22Rv1 (cell line): ENCODE measurements around the gene AP5M1.

Source experiments
- H3K27ac ChIP-seq: fragments of 450-650 bp; 2 replicates; pipeline ENCODE4 v1.5.1; 2017
- ZFX ChIP-seq: fragments of 450-650 bp; IDR thresholded peaks from 2 replicates; pipeline ENCODE4 v1.6.1; 2017; ENCODE audit warnings: antibody characterized with exemption, borderline replicate concordance
- TF ChIP-seq, protein P1 (sequence below): fragments of 450-650 bp; IDR thresholded peaks from 2 replicates; pipeline ENCODE4 v1.5.1; 2017; ENCODE audit warnings: mild to moderate bottlenecking

The AP5M1 gene

DNA sequence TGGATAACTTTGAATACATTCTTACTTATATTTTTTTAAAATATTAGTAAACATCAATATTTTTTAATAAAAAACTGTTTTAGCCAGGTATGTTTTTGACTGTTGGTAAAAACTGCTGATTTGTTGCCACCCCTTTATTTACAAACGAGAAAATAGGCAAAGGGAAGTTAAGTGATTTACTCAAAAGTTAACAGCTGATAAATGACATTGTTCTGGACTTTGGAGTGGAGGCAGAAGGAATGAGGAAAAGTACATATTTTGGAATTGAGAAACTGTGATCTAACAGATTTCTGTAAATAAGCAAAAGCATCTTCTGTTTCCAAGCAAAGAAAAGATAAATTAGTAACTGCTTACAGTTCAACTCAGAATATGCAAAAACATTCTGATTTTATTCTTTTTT lies 4.5 kb downstream of the AP5M1 start:
- no peak overlapping the region for H3K27ac ChIP-seq
- no peak for TF ChIP-seq ZFX
- TF ChIP-seq, protein P1, sequence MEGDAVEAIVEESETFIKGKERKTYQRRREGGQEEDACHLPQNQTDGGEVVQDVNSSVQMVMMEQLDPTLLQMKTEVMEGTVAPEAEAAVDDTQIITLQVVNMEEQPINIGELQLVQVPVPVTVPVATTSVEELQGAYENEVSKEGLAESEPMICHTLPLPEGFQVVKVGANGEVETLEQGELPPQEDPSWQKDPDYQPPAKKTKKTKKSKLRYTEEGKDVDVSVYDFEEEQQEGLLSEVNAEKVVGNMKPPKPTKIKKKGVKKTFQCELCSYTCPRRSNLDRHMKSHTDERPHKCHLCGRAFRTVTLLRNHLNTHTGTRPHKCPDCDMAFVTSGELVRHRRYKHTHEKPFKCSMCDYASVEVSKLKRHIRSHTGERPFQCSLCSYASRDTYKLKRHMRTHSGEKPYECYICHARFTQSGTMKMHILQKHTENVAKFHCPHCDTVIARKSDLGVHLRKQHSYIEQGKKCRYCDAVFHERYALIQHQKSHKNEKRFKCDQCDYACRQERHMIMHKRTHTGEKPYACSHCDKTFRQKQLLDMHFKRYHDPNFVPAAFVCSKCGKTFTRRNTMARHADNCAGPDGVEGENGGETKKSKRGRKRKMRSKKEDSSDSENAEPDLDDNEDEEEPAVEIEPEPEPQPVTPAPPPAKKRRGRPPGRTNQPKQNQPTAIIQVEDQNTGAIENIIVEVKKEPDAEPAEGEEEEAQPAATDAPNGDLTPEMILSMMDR, result no peak

DNA sequence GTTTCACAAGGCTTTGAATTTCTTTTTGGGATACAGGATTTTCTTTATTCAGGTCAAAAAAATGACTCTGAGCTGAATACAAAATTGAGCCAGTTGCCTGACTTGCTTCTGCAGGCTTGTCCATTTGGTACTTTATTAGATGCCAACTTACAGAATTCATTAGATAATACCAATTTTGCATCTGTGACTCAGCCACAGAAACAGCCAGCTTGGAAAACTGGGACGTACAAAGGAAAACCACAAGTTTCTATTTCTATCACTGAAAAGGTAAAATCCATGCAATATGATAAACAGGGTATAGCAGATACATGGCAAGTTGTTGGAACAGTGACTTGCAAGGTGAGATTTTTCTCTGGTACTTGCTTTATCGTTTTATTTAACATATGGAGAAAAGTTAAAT lies 5.8 kb downstream of the AP5M1 start:
- TF ChIP-seq, protein P1, result no peak
- TF ChIP-seq ZFX, result no peak

DNA sequence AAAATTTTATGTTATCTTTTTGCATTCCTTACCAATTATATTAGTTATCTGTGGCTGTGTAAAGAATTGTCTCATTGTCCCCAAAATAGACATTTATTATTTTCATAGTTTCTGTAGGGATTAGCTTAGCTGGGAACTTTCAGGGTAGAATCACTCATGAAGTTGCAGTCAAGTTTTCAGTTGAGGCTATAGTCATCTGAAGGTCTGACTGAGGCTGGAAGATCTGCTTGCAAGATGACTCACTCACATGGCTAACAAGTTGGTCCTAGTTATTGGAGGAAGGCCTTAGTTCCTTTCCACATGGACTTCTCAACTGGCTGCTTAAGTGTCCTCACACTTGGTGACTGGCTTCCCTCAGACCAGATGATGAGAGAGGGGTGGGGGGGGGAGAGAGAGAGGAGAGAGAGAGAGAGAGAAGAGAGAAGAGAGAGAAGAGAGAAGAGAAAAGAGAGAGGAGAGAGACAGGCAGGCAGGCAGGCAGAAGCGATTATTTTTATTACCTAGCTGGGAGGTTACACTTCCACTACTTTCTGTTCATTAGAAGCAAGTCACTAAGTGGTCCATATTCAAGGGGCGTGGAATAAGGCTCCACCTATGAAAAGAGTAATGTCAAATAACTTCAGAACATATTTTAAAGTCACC lies 6.4 kb downstream of the AP5M1 start:
- TF ChIP-seq, protein P1, result no peak
- TF ChIP-seq ZFX, result no peak
- H3K27ac ChIP-seq, result no peak overlapping the region

More for the DNA sequence above, 5.8 kb downstream of the AP5M1 start:
- no peak overlapping the region for H3K27ac ChIP-seq

DNA sequence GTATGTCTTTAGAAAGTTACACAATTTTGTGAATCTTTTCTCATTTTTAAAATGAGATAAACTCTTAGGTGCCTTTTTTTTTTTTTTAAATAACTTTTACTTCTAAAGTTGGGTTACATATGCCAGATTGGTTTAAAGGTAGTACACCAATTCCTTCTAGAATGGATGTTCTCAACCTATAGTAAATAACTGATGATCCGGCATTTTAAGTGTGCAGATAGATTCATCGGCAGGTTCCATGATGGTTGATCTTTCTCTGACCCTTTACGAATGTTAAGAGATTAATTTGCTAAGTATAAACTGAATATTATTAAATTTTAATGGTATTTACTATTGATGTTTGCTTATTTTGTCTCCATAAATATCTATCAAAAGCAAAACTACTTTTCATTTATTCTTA lies 8.3 kb downstream of the AP5M1 start:
- H3K27ac ChIP-seq, result no peak overlapping the region
- TF ChIP-seq ZFX, result no peak

DNA sequence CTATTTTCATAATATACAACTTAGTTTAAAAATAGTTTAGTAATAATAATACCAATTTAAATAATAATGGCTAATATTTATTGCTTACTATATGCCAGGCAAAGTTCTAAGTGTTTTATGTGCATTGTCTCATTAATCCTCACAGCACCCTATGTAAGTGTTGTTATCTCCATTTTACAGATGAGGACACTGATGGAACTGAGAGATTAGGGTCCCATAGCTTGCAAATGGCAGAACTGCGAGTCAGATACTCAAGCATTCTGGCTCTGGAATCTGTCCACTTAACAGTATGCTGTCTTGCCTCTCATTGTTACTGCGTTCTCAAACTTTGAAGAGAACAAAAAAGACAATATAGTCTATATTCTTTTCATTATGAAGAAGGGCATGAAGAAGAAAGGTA lies 19.0 kb downstream of the AP5M1 start:
- TF ChIP-seq ZFX, result no peak
- TF ChIP-seq, protein P1, result no peak
- H3K27ac ChIP-seq, result no peak overlapping the region

DNA sequence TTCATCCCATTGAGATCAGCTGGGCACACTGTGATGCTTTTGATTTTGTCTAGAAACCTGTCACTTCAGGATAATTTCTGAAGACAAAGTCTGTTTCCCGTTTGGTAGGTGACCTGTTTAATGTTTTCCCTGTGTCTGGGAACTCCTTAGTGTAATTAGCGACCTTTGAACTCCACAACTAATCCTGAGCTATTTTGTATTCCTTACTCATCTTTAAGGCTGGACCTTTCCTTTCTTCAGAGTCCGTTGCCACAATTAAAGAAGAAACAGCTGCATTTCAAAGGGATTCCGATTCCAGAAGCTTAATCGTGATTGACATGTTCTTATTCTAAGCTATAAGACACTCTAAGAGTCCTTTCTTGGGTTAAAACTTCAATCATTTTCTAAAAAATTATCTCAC lies 22.0 kb downstream of the AP5M1 start:
- no peak overlapping the region for H3K27ac ChIP-seq
- no peak for TF ChIP-seq ZFX
- TF ChIP-seq, protein P1, result no peak

DNA sequence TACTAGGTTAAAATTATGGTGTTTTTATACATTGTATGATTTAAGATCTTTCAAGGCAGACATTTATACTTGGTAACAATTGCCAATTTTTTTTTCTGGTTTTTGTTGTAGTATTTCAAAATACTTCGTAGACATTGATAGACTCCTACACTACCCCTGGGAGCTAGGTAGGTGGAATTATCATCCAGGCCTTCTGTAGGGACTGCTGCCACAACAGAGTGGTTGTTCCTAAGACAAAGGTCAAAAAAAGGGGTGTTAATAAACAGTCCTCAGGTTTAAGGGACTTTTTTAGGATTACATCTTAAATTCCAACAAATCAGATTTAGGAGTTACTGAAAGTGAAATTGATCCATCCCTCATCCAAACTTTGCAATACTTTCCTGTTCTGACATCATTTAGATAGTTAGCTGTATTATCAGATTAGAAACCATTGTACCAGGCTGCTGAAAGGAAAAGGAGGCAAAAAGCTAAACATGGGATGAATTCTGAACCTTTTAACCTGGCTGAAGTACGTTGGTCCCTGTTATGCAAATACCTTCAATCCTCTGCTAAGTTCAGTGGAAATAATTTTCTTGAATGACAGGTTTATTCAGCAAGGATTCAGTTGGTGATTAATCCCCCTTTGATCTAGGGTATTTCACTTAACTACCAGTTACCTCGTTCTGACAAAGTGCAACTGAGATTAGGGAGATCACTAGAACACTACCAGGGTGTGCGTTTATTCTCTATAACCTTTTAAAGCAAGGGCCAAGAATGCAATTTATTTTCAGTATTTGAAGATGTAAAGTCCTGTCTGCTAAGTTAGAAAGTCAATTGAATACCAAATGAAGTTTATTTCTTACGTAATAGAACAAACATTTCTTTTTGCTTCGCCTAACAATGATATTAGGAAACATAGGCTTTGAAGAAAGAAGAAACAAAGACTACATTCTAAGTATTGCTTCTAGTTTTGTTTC lies 23.2 kb downstream of the AP5M1 start:
- no peak overlapping the region for H3K27ac ChIP-seq
- TF ChIP-seq, protein P1, result no peak
- no peak for TF ChIP-seq ZFX
